ENCODE data around the gene AMOTL2. TPM values are rescaled to one million over a fixed set of nuclear protein-coding genes. Genes with fewer than 3 reads are reported as not detected.

AMOTL2 gene
- total RNA-seq, 1 experiment from 2014 or later, result 30.9 TPM

- WGBS (ENCODE audit: extremely low coverage, insufficient read length, low lambda C conversion rate), result no CpG with 5 or more reads among the region's 6 CpGs
- Histone ChIP-seq H3K27ac (ENCODE audit: insufficient read length, low read depth, low read length) (no peak overlapping the region), H3K18ac (ENCODE audit: insufficient read length, low read depth, low read length) (no peak overlapping the region), H3K56ac (ENCODE audit: insufficient read length, low read depth, low read length) (no peak overlapping the region), H2BK15ac (ENCODE audit: low read depth, low read length) (no peak overlapping the region), H3K23ac (ENCODE audit: insufficient read length, low read depth, low read length) (no peak overlapping the region), H4K8ac (replicated peaks; ENCODE audit: insufficient read length, low read depth, low read length) (no peak overlapping the region), H2BK5ac (ENCODE audit: insufficient read length, low read length) (no peak overlapping the region), H4K20me1 (ENCODE audit: control insufficient read depth, insufficient read depth, insufficient read length) (no peaks in the 10 kb centered on the region), H3K9me3 (ENCODE audit: control insufficient read depth, low read depth, low read length) (no peaks in the 10 kb centered on the region), H4K91ac (ENCODE audit: insufficient read length, low read depth, low read length) (no peak overlapping the region), H2BK12ac (ENCODE audit: insufficient read length, low read depth, low read length) (no peak overlapping the region), H3K79me1 (ENCODE audit: insufficient read depth, low read depth, low read length, poor library complexity, severe bottlenecking) (no peaks in the 10 kb centered on the region), H3K27me3 (ENCODE audit: insufficient read depth, low read length) (no peaks in the 10 kb centered on the region), H3K9ac (ENCODE audit: extremely low read depth, insufficient read length, low read length) (no peak overlapping the region), H3K4me2 (ENCODE audit: insufficient read depth, insufficient read length, low read length) (no peak overlapping the region), H2AFZ (ENCODE audit: low read length) (no peak overlapping the region), H3K79me2 (ENCODE audit: insufficient read depth, low read length) (no peaks in the 10 kb centered on the region), H3K4ac (ENCODE audit: low read depth, low read length) (no peak overlapping the region), H4K5ac (ENCODE audit: insufficient read length, low read depth, low read length) (no peak overlapping the region), H2AK5ac (ENCODE audit: insufficient read length, low read length) (no peak overlapping the region), H3K14ac (ENCODE audit: insufficient read depth, low read length) (no peak overlapping the region), H3K23me2 (ENCODE audit: insufficient read length, low read depth, low read length, poor library complexity, severe bottlenecking) (no peaks in the 10 kb centered on the region), H2BK120ac (ENCODE audit: low read depth, low read length, poor library complexity, severe bottlenecking) (no peak overlapping the region), H2BK20ac (ENCODE audit: low read depth, low read length, poor library complexity, severe bottlenecking) (no peak overlapping the region), H3K4me1 (ENCODE audit: insufficient read depth, low read length) (peaks cover 22% of the 10 kb centered on the region; the same call in 1 of the 2 replicates), H3T11ph (ENCODE audit: low read length) (no peak overlapping the region)
- no peak for TF ChIP-seq CTCF (conservative IDR thresholded peaks at IDR 0.05)
- no peak overlapping the region for H3K4me3 Mint-ChIP-seq
- no peaks in the 10 kb centered on the region; a peak in 1 of 7 replicates for H3K36me3 Mint-ChIP-seq (ENCODE audit: insufficient read depth in 1 of 3, low read depth in 3 of 3)
- H3K27me3 Mint-ChIP-seq (ENCODE audit: low read depth), result peaks cover 10% of the 10 kb centered on the region
- H3K9me3 Mint-ChIP-seq, result no peaks in the 10 kb centered on the region
- H3K27ac Mint-ChIP-seq, result no peak overlapping the region
- DNase-seq, result no peak
- peaks cover 41 to 52% of the 10 kb centered on the region in 2 experiments for H3K4me1 Mint-ChIP-seq
These were observed 37.7 kb downstream of the AMOTL2 start for GRCh38 chr3:134336587-134336986.

Measured in H9 (cell line).